AG04450 (cell line): ENCODE measurements around the gene PPID. TPM values are rescaled to one million over a fixed set of nuclear protein-coding genes. Genes with fewer than 3 reads are reported as not detected.

Experiments
- CTCF ChIA-PET: fragments of 300-600, 350-600 bp; formaldehyde crosslinking; extraction: SDS; loops from one replicate; lab custom pipeline; 2022; ENCODE audit warnings: antibody characterized with exemption, inconsistent platforms; lab: Charles Lee
- POLR2A ChIA-PET: fragments of 350-600 bp; formaldehyde crosslinking; extraction: SDS; loops from one replicate; lab custom pipeline; 2021; ENCODE audit warnings: antibody characterized with exemption, inconsistent platforms; lab: Yijun Ruan, JAX
- DNase-seq: peaks from one replicate; pipeline ENCODE4 v3.0.0-alpha.2; 2011; ENCODE audit warnings: low read depth, low spot score
- H3K27ac ChIP-seq: one replicate; pipeline ENCODE4 v1.5.1; 2012; ENCODE audit warnings: low read depth, low read length, control low read depth
- H3K27me3 ChIP-seq: one replicate; pipeline ENCODE4 v1.6.0; 2012; ENCODE audit warnings: low read length; ENCODE audit not compliant: control insufficient read depth, insufficient read depth
- H3K4me3 ChIP-seq: 2 replicates; pipeline ENCODE4 v1.5.1; 2011; ENCODE audit warnings: mild to moderate bottlenecking, low read depth, low read length, control low read depth
- H3K9me3 ChIP-seq: 2 replicates; pipeline ENCODE4 v1.5.1; 2012; ENCODE audit warnings: low read length; ENCODE audit not compliant: control insufficient read depth, insufficient read depth
- polyA minus RNA-seq: library from RNA; depleted of rRNA, polyadenylated mRNA; stranded (reverse); fragments of >200 nt; gene quantifications from 2 replicates; pipeline ENCODE4 v1.2.3, GENCODE V29; 2011; rRNA and poly(A)+ RNA removed
- polyA plus RNA-seq: library from polyadenylated mRNA; depleted of rRNA; stranded (reverse); fragments of >200 nt; gene quantifications from 2 replicates; pipeline ENCODE4 v1.2.3, GENCODE V29; 2011; rRNA removed
- TF ChIP-seq, protein P1 (sequence below): IDR thresholded peaks from 2 replicates; pipeline ENCODE4 v1.5.1; 2011; ENCODE audit warnings: low read depth, low read length, control low read depth, inconsistent platforms

The PPID gene
- polyA plus RNA-seq (19.6 and 22.9 TPM in 2 replicates), polyA minus RNA-seq (4.3 TPM in 2 replicates)

GRCh38 chr4:158722917-158723793 lies at the start of gene PPID:
Gene PPID, minus strand, starts transcription at chr4:158723396. Its CDS starts 108 bp downstream, at chr4:158723288.
- POLR2A ChIA-PET: no interaction called here
- Histone ChIP-seq H3K9me3 (no peaks in the 10 kb centered on the region), H3K4me3 (peak within 1 kb of the TSS; percentile 89), H3K27ac (peak within 1 kb of the TSS; percentile 68), H3K27me3 (no peaks in the 10 kb centered on the region)
- CTCF ChIA-PET: interaction anchor here (0.7 to 2.9 kb wide), 4 partner anchors 123 to 619 kb away, joined by 3 to 20 read pairs (median 5); no protein-coding TSS in a partner anchor
- peak; percentile 21 for DNase-seq
- TF ChIP-seq, protein P1, sequence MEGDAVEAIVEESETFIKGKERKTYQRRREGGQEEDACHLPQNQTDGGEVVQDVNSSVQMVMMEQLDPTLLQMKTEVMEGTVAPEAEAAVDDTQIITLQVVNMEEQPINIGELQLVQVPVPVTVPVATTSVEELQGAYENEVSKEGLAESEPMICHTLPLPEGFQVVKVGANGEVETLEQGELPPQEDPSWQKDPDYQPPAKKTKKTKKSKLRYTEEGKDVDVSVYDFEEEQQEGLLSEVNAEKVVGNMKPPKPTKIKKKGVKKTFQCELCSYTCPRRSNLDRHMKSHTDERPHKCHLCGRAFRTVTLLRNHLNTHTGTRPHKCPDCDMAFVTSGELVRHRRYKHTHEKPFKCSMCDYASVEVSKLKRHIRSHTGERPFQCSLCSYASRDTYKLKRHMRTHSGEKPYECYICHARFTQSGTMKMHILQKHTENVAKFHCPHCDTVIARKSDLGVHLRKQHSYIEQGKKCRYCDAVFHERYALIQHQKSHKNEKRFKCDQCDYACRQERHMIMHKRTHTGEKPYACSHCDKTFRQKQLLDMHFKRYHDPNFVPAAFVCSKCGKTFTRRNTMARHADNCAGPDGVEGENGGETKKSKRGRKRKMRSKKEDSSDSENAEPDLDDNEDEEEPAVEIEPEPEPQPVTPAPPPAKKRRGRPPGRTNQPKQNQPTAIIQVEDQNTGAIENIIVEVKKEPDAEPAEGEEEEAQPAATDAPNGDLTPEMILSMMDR: no peak

DNA sequence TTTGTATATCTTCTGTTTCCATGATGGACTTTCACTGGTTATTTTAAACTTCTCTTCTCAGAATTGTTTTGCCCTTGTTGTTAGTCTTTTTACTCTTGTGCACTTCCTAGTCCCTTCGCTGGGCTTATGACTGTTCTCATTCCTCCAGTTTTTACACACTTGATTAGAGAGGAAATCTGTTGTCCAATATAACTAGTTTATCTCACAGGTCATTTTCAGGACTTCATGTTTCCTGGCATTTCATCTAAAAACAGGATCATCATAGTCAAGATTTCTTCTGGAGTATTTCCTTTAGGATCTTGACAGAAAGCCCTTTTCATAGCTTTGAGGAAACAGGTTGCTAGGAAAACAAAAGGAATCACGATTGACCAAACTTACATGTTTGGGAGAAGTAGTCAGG lies 48.6 kb upstream of the PPID start:
- TF ChIP-seq, protein P1: no peak
- Histone ChIP-seq H3K4me3 (no peak overlapping the region), H3K27ac (no peak overlapping the region), H3K27me3 (no peaks in the 10 kb centered on the region), H3K9me3 (no peaks in the 10 kb centered on the region)
- POLR2A ChIA-PET: no interaction called here
- no peak for DNase-seq
- CTCF ChIA-PET: no interaction called here

- Histone ChIP-seq H3K4me3 (no peak overlapping the region), H3K9me3 (no peaks in the 10 kb centered on the region), H3K27ac (no peak overlapping the region), H3K27me3 (no peaks in the 10 kb centered on the region)
- no peak for DNase-seq
- POLR2A ChIA-PET: no interaction called here
- CTCF ChIA-PET: no interaction called here
- TF ChIP-seq, protein P1: no peak
Observed at GRCh38 chr4:158770671-158771070, 47.5 kb upstream of the PPID start.

- DNase-seq: no peak
- Histone ChIP-seq H3K27ac (no peak overlapping the region), H3K27me3 (no peaks in the 10 kb centered on the region), H3K4me3 (peak overlapping the region; percentile 83), H3K9me3 (no peaks in the 10 kb centered on the region)
- TF ChIP-seq, protein P1: no peak
- ChIA-PET POLR2A (interaction anchor here (0.9 to 1.2 kb wide), 3 partner anchors 14 to 41 kb away, joined by 3 to 4 read pairs (median 4); no protein-coding TSS in a partner anchor), CTCF (no interaction called here)
Observed at GRCh38 chr4:158769175-158769921, 46.2 kb upstream of the PPID start.
